ENCODE results near the gene OTOA. TPM values are rescaled to one million over a fixed set of nuclear protein-coding genes. Genes with fewer than 3 reads are reported as not detected.
A peak's percentile ranks its signal among the peaks of the same experiment; 100 is the strongest.
"Not testable (repeated sequence)": the region's sequence is repeated elsewhere in the genome, so short reads cannot be mapped to it uniquely, and the experiment has no call there.

OTOA gene
- total RNA-seq, 1 experiment from 2014 or later, result not detected

DNA sequence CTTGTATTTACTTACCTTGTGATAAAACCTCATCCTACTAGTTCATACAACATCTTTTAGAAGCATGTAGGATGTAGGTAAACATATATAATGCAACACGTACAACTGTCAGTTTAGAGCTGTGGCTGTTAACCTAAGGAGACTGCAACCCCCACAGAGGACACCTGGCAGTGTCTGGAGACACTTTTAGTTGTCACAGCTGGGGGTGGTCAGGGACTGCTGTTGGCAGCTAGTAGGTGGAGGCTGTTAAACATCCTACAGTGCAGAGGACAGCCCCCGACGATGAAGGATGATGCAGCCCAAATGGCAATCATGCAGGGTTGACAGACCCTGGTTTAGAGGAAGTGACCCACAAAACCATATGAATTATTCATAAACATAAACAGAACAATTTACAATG is 134.8 kb downstream of the OTOA start:
- H3K4me3 ChIP-seq; H3K27ac ChIP-seq; H3K27me3 ChIP-seq (replicated peaks); H3K9me3 ChIP-seq (replicated peaks); DNase-seq (ENCODE audit: low read depth in 1 of 2, low spot score in 2 of 2); H3K36me3 ChIP-seq; H3K4me1 ChIP-seq (replicated peaks): not testable (repeated sequence)

DNA sequence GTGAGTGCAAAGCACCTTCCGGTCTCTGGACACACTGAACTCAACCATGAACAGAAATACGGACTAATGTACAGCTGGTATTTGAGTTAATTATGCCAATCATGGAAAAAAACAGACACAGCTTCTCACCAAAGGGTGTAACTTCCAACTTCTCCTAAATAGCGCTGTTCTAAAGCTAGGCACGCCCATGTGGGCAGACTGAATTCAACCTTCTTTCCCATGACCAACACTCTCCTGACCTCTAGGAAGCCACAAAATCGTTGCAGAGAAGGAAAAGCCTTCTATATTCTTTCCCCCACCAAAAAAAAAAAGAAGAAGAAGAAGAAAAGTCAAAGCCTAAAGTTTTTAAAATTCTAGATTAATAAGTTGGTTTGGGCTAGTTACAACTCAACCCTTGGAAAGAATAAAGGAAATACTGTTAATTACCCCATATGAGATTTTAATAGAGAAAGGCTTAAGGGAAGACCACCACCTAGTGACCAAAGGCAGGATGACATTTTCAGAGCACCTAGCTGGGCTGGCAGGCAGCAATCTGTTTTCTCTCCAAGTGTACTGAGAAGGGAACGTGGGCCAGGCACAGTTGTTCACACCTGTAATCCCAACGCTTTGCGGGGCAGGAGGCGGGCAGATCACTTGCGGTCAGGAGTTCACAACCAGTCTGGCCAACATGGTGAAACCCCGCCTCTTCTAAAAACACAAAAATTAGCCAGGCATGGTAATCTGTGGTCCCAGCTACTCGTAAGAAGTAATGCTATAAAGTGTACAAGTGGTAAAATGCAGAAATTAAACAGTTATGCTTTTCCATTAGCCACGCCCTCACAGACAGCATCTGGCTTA is 138.0 kb downstream of the OTOA start:
- H3K4me3 ChIP-seq; H3K27me3 ChIP-seq (replicated peaks); H3K9me3 ChIP-seq (replicated peaks); H3K4me1 ChIP-seq (replicated peaks); H3K27ac ChIP-seq; H3K36me3 ChIP-seq: not testable (repeated sequence)
- DNase-seq (ENCODE audit: low read depth in 1 of 2, low spot score in 2 of 2), result peak in 1 of 2 experiments; percentile 7

DNA sequence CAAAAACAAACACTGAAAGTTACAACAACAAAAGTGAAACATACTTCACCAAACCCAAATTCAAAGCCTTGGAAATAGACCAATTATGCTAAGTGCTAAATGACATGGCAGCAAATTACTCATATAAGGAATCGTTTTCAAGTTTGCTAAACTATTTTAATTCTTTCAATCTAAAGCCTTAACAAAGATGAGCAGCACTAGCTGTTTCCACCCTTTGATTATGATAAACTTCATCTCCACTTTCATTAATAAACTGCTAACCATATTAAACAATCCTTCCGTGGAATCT is 138.6 kb downstream of the OTOA start:
- H3K36me3 ChIP-seq; DNase-seq (ENCODE audit: low read depth in 1 of 2, low spot score in 2 of 2); H3K4me1 ChIP-seq (replicated peaks); H3K27me3 ChIP-seq (replicated peaks); H3K4me3 ChIP-seq; H3K27ac ChIP-seq; H3K9me3 ChIP-seq (replicated peaks): not testable (repeated sequence)

Other genes with a start within 250 kb of the OTOA start
- 160 and 196 TPM in 2 replicates for gene METTL9, start 64.4 kb upstream of the OTOA start, total RNA-seq (2014; rRNA removed; shearing (Covaris generic))
- gene IGSF6, start 11.4 kb upstream of the OTOA start, total RNA-seq (2014; rRNA removed; shearing (Covaris generic)), result not detected in 2 replicates
- 3.7 and 11.3 TPM in 2 replicates for gene NPIPB4, start 193.8 kb downstream of the OTOA start, total RNA-seq (2014; rRNA removed; shearing (Covaris generic))

Data from SJSA1 (cell line).